ENCODE measurements around the gene C22orf42.
"Not testable (repeated sequence)": the region's sequence is repeated elsewhere in the genome, so short reads cannot be mapped to it uniquely, and the experiment has no call there.

C22orf42 gene

DNA sequence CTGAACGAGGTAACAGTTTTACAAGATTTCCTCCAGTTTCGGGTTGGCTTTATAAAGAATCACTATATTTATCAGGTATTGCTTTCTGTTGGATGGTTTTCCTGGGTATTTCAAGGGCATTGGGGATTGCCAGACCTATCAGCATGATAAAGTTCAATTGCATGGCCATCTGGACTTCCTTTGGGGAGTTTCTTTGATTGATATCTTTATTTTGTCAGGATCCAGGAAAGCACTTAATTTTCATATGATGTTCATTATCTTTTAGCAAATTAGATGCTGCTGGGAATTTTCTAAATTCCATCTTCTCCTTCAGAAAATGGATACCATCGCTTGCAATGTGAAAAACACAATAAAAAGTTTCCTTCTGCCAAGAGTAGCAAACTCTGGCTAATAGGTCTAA is 24.5 kb upstream of the C22orf42 start:
- DNase-seq (ENCODE audit: low read depth): no peak

DNA sequence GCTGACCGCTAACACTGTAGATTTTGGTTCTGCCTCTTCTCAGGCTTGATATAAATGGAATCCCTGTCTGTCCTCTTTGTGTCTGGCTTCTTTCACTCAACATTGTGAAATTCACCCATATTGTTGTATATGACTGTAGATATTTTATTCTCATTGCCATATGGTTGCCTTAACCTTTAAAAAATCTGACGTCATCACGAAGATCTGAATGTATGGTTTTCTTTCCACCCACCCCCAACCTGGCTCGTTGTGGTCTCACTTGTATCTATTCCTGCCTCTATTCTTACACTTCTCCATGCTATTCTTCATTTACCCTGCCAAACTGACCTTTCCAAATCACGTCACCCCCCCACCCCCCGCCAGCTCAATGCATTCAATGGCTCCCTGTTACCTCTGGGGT is 21.9 kb upstream of the C22orf42 start:
- DNase-seq (ENCODE audit: low read depth): no peak

DNA sequence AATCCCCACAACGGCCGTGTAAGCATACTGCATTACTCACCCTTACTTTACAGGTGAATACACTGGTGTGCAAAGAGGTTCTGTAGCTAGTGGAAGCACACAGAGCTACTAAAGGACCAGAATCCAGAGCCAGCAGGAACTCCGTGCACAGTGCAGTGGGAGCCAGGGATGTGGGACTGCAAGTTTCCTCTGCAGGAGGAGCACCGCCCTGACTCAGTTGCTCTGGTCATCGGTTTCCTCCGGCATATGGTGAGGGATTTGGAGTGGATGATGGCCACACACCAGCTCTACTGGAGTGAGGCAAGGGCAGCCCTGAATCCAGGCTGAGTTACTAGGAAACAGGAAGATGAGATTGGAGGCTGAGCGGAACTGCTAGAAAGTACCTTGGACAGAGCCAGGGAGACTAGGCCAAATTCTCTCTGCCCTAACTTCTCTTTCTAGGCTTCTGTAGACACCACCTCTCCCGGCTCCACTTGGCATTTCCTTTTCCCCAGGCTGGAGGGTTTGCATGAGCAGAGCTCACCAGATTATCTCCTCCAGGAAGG is 18.2 kb upstream of the C22orf42 start:
- DNase-seq (ENCODE audit: low read depth): peak; percentile 1

DNA sequence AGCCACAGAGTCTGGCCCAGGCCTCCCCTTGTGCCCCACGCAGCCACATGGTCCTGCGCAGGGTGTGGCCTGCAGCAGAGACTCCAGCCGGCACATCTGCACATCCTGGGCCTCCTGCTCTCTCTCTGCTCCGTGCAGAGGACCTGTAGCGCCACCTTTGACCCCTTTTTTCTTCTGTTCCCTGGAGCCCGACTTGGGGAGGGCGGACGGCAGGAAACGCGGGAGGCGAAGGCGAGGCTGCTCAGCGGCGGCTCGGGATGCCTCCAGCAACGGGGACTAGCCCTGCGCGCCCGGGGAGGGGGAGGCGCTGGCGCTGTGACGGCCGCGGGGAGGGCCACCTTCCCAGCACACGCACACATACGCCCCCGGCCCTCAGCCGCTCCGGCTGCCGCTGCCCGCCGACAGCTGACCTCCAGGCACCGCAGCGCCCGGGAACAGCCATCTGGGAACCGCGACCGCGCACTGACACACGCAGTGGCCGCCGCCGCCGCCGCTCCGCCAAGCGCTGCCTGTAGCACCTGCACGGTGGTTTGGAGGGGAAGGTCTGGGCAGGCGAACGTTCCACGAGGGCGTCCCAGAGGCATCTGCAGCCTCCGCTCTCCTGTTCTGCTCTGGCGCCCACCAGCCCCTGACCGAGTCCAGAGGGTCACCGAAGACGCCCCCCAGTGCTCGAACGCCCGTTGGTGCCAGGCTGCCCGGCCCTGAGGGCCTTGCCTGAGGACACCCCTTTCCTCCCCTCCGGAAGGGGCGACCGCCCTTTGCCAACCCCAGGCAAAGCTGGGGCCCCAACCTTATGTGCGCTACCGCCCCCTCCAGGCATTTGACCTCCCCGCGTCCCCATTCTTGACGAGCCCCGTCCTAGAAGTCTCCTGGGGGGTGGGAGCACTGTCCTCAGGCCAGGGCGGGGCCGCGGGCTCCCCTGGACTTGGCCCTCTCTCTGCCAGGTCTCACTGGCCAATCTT is 16.9 kb upstream of the C22orf42 start:
- no peak for DNase-seq (ENCODE audit: low read depth)

DNA sequence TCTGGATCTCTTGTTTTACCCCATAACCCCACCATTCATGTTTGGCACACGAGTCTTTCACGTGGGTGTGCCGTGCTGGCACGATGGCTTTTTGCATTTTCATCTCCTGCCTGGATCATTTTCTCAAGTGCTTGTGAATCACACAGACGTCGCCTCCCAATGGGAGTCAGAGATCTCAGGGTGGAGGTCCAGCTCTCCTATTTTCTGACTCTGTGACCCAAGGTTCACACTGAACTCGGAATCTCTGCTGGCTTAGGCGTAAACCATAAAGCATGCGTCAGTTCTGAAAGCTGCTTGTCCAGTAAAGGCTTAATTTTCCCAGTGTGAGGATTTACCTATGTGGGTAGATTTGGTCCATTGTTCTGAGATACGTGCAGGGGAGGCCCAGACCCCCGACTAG is 16.0 kb upstream of the C22orf42 start:
- no peak for DNase-seq (ENCODE audit: low read depth)

DNA sequence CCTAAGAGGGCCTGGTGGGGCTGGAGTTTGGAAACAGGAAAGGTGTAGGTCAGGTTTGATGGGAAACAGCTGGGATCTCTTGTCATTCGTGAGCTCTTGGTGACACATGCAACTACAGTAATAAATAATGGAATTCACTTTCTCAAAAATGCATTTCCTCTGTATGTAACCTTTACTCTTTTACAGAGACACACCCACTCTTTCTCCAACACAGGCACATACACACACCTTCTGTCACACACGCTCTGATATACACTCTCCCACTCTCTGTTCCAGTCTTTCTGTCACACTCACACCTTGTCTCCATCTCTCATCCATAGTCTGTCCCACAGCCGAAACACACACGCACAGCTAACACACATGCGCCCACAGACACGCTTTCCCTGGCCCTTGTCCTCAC is 6.6 kb upstream of the C22orf42 start:
- no peak for DNase-seq (ENCODE audit: low read depth)

DNA sequence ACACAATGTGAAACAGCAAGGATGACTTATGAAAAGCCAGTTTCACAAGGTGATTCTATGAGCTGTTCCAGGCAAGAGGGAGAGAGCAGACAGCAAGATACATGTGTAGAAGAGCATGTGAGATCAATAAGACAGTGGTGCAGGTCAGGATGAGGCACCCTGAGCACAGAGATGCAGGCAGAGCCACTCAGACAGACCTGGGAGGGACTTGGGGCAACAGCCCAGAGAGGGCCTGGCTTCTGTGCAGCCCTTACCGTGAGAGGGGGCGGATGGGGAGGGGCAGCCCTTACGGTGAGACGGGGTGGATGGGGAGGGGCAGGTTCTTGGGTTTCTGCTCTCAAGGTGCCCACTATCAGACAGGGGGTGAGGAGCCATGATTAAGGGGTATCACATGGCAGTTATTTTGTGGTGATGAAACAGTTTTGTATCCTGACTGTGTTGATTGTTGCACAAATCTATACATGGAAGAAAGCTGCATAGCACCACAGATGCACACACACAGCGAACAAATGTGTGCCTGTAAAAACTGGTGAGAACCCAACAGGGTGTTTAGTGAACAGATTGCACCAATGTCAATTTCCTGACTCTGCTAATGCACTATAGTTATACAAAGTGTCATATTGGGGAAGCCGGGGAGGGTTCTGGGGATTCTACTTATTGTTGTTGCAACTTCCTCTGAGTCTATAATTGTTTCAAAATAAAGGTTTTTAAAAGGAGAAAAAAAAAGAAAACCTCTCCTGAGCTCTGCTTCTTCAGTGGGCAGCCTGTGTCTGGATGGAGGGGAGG is 5.2 kb upstream of the C22orf42 start:
- no peak for DNase-seq (ENCODE audit: low read depth)

DNA sequence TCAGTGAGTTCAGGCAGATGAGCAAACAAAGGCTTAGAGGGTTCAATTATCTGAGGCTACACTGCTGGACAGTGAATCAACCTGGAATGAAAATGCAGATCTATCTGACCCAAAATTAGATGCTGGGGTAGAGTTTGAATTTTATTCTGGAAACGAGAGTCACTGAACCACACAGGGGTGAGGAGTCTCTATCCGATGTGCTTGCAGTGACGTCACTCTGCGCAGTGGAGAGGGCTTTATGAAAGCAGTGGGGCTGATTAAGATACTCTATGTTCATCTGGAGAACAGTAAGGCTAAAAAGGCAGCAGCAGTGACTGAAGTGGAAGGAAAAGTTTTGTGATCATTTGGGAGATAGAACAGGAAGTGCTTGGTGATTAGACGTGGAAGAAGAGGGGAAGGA is 1.3 kb upstream of the C22orf42 start:
- DNase-seq (ENCODE audit: low read depth): not testable (repeated sequence)

DNA sequence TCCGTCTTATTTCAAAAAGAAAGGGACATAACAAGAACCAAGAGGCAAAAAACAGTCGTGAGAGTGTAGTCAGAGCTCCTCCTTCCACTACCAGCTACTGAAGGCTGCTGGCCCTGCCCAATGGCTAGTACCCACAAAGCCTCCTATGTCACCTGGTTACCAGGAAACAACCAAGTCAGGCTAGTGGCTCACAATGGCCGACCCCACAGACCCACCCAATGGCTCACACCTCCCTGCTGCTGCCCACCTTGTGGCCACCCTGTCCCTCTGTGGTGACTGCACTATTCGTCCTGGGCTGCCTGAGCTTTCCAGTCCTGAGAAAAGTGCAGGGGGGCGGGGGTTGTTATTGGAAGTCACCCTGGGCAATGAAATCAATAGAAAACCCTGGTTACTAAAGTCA is 1.5 kb downstream of the C22orf42 start:
- DNase-seq (ENCODE audit: low read depth): not testable (repeated sequence)

DNA sequence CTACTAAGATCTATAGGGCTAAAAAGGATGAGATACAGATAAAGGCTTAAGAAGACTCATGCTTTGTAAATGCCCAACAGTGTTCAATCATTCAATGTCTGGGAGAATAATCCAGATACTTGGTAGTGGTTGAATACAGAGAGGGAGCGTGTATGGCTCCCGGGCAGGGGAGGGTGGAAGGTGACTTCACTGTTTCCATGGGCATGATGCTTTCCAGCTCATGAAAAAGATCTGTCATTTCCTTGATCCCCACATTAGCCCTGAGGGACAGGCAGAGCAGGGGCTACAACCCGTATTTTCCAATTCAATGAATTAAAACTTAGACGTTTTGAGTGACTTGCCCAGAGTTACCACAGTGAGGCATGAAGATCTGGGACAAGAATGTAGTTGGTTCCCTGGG is 4.4 kb downstream of the C22orf42 start:
- not testable (repeated sequence) for DNase-seq (ENCODE audit: low read depth)

DNA sequence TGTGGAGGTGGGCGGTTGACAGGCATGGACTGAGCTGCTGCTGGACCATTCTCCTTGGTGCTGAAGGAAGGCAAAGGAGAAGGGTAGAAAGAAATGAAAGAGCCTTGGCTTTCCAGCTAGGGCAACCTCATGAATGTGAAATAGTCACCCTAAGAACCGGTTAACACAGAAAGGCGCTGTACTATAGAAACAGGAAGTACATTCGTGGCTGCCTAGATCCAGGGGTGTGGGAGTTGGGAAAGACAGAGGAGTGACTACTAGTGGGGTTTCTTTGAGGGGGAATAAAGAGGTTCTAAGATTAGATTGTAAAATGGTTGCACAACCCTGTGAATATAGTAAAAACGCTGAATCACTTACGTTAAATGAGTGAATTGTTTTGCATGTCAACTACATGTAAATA is 7.5 kb downstream of the C22orf42 start:
- DNase-seq (ENCODE audit: low read depth): not testable (repeated sequence)

DNA sequence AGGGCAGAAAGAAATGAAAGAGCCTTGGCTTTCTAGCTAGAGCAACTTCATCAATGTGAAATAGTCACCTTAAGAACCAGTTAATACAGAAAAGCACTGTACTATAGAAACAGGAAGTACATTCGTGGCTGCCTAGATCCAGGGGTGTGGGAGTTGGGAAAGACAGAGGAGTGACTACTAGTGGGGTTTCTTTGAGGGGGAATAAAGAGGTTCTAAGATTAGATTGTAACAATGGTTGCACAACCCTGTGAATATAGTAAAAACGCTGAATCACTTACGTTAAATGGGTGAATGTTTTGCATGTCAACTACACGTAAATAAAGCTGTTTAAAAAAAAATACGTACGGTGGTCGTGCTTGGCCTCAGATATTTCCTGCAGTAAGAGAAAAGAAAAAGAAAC is 8.5 kb downstream of the C22orf42 start:
- not testable (repeated sequence) for DNase-seq (ENCODE audit: low read depth)

DNA sequence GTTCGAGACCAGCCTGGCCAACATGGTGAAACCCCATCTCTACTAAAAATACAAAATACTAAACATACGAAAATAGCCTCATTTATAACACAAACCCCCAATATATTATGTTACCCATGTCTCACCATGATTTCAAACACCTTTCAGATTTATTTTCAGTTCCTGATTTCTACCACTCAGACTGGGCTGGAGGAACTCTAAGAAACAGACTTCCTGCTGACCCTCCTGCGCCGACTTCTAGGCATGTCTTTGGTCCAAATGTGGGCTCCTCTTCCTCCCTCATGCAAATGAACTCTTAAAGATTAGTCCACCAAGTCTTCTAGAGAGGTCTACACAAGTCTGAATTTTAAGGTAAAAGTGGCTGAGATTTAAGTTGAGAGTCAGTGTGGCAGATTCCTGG is 10.7 kb downstream of the C22orf42 start:
- not testable (repeated sequence) for DNase-seq (ENCODE audit: low read depth)

DNA sequence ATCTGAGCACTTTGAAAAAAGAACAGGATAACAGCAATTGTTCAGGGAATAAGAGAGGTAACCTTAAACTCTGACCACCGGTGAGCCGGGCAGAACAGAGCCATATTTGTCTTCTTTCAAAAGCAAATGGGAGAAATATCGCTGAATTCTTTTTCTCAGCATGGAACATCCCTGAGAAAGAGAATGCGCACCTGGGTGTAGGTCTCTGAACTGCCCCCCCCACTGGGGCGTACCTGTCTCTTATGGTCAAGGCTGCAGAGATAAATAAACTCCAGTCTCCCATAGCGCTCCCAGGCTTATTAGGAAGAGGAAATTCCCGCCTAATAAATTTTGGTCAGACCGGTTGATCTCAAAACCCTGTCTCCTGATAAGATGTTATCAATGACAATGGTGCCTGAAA is 12.0 kb downstream of the C22orf42 start:
- DNase-seq (ENCODE audit: low read depth): not testable (repeated sequence)

DNA sequence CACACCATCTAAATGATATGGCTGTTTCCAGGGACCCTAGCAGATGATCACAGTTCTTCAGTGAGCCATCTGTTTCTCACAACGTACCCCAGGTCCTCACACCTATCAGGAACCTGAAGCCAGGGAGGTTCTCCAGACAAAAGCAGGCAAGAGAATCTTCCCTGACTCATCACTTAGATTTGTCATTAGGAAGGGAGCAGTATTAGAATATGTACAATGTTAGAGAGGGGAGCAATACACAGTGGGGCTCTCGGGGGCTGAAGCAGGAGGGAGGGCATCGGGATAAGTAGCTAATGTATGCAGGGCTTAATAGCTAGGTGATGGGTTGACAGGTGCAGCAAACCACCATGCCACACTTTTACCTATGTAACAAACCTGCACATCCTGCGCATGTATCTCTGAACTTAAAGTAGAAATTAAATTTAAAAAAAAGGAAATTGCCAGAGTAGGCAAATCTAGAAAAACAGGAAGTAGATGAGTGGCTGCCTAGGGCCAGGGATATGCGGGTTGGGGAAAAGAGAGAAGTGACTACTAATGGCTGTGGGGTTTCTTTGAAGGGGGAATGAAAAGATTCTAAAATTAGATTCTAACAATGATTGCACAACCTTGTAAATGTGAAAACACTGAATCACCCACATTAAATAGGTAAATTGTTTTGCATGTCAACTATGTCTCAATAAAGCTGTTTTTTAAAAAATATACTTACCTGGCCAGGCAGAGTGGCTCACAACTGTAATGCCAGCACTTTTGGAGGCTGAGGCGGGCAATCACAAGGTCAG is 14.4 kb downstream of the C22orf42 start:
- no peak for DNase-seq (ENCODE audit: low read depth)

DNA sequence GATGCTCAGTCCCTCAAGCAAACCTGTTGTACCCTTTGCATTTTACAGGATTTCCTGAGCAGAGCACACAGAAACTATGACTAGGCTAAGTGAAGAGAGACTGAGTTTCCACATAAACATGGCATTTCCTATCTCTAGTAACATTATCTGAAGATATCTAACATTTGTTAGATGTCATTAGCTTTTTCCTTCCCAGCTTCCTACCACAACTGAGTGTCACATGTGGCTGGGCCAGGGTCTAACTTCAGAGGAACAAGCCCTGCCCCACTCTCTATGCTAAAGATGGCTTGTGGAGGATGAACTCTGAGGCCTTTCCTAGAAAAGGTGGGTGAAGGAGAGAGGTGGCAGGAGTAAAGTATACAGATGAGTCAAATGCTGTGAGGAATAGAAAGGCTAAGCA is 16.5 kb downstream of the C22orf42 start:
- no peak for DNase-seq (ENCODE audit: low read depth)

DNA sequence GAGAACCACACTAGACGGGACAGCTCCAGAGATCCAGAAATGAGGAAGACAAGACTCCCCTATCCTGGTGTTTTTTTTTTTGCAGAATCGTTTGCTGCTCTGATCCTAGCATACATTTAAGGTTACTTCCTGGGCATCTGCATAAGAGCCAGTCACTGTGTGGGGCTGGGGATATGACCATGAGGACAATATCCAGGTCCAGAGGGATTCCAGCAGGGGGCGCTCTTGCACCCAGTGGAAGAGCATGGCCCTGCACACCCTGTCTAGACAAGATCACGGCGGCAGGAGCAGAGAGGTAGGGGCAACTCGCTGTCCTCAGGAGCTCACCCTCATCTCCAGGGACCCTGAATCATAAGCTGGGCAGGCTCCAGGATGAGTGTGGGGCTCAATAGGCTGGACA is 18.4 kb downstream of the C22orf42 start:
- DNase-seq (ENCODE audit: low read depth): not testable (repeated sequence)

DNA sequence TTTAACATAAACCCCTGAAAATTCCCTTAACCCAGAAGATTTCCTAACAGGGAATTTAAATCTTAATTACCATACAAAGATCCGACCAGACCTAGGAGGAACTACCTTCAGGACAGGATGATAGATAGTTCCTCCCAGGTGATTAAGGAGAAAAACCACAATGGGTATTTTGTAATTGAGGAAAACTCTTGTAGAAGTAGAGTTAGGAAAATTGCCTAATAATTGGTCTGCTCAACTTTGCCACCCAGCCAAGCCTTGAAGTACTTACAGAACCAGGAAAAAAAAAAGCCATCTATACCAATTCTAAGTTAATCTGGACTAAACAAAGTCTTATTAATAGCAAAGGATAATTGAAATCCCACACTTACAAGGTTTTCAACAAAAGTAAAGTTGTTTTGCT is 20.5 kb downstream of the C22orf42 start:
- DNase-seq (ENCODE audit: low read depth): not testable (repeated sequence)

DNA sequence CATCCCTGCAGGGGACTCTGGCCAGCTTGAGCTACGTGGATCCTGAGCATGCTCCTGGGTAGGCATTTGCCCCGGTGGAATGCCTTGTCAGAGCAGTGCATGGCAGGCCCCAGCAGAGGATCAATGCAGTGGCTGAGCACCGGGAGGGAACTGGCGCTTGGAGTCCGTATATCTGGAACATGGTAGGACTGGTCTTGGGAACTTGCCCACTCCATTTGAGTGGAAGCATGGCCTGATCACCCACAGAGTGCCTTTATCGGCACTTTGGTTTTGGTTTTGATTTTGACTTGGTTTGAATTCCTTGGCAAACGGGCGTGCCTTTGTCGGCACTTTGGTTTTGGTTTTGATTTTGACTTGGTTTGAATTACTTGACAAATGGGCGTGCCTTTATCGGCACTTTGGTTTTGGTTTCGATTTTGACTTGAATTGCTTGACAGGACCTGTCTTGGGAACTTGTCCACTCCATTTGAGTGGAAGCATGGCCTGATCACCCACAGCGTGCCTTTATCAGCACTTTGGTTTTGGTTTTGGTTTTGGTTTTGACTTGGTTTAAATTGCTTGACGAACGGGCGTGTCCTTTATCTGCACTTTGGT is 21.3 kb downstream of the C22orf42 start:
- peak; percentile 4 for DNase-seq (ENCODE audit: low read depth)

DNA sequence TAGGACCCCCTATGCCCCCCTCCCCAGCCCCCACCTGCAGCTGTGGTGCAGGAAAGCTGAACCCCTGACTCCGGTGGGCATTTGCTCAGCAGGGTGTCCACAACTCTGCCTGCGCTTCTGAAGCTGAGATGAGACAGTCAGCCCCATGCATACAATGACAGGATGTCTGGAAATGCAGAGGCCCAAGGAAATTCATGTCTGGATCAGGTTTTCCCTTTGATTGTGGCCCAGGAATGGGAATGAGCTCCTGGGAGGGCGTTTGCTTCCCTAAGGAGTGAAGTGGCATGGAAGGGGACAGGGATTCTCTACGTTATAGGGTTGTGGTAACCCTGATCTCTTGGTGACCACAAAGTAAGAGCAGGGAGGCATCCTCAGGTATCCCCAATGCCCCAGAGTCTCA is 22.2 kb downstream of the C22orf42 start:
- DNase-seq (ENCODE audit: low read depth): not testable (repeated sequence)

DNA sequence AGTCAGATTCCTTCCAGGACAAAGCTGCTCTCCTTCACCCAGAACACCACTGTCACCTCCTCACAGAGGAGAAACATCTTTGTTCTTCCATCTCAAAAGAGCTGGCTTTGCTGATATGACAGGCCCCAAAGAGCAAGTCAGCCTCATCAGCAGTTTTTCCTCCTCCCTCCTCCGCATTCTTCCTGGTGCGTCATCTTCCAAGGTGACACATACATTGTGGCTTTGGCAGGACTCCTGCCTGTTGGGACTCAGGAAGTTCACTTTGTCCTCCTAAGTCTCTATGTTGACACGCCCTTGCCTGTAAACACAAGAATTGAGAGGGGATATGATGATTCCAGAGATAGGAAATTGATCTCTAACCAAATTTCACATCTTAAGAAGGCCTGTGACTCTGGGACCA is 23.1 kb downstream of the C22orf42 start:
- DNase-seq (ENCODE audit: low read depth): peak; percentile 70

DNA sequence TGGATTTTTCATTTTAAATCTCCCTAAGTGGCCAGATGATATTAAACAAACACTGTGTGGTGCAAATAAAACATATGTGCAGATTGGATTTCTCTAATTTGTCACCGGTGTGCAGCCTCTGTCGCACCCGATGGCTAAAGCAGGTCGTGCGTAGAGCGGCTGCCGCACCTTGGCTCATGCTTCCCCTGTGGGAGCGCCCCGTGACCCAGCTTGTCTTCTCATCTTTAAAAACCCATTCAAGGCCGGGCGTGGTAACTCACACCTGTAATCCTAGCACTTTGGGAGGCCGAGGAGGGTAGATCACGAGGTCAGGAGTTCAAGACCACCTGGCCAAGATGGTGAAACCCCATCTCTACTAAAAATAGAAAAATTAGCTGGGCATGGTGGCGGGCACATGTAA is 24.3 kb downstream of the C22orf42 start:
- DNase-seq (ENCODE audit: low read depth): not testable (repeated sequence)
